Measurements from ENCODE around the gene CDK17.
"Not testable (repeated sequence)": the region's sequence is repeated elsewhere in the genome, so short reads cannot be mapped to it uniquely, and the experiment has no call there.

CDK17 gene

DNA sequence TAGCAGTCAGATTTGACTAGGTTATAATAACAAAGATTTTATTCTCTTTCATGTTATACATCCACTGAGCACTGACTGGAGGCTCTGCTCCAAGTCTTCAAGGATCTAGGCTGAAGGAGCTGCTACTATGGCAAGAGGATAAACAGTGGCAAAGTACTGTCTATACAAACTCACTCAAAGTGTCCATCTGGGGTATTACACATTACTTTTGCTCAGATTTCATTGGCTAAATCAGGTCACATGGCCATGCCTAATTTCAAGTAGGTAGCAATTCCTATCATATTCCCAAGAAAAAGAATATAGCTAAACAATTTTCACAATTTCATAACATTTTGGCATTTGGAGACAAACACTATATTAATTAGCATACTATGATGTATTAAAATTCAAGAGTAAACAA lies 40.9 kb downstream of the CDK17 start:
- no peak for DNase-seq (ENCODE audit: low read depth in 1 of 2, low spot score in 1 of 2)

GRCh38 chr12:96356831-96357230 lies 43.4 kb downstream of the CDK17 start:
- no peak for DNase-seq (ENCODE audit: low read depth in 1 of 2, low spot score in 1 of 2)

- no peak for DNase-seq (ENCODE audit: low read depth in 1 of 2, low spot score in 1 of 2)
Measured at GRCh38 chr12:96354844-96355534, 45.2 kb downstream of the CDK17 start.

- no peak for DNase-seq (ENCODE audit: low read depth in 1 of 2, low spot score in 1 of 2)
Measured at GRCh38 chr12:96354326-96354725, 45.9 kb downstream of the CDK17 start.

GRCh38 chr12:96352161-96352835 lies 47.9 kb downstream of the CDK17 start:
- no peak for DNase-seq (ENCODE audit: low read depth in 1 of 2, low spot score in 1 of 2)

DNA sequence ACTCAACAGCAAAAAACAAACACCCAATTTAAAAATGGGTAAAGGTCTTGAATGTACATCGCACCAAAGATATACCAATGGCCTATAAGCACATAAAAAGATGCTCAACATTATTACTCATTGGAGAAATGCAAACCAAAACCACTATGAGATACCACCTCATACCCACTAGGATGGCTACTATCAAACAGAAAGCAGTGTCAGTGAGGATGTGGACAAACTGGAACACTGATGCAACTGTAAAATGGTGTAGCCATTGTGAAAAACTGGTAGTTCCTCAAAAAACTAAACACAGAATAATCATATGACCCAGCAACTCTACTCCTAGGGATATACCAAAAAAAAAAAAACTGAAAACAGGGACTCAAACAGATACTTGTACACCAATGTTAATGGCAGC lies 49.3 kb downstream of the CDK17 start:
- DNase-seq (ENCODE audit: low read depth in 1 of 2, low spot score in 1 of 2), result no peak

DNA sequence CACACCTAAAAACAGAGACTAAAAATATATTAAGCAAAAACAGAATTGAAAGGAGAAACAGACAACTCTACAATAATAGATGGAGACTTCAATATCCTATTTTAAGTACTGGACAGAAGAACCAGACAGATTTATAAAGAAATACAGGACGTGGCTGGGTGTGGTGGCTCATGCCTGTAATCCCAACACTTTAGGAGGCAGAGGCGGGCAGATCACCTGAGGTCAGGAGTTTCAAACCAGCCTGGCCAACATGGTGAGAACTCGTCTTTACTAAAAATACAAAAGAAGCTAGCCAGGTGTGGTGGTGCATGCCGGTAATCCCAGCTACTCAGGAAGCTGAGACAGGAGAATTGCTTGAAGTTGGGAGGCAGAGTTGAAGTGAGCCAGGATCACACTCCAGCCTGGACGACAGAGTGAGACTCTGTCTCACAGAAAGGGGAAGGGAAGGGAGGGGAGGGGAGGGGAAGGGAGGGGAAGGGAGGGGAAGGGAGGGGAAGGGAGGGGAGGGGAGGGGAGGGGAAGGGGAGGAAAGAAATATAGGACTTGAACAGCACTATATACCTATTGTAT lies 53.0 kb downstream of the CDK17 start:
- DNase-seq (ENCODE audit: low read depth in 1 of 2, low spot score in 1 of 2), result no peak

GRCh38 chr12:96346716-96347115 lies 53.5 kb downstream of the CDK17 start:
- not testable (repeated sequence) for DNase-seq (ENCODE audit: low read depth in 1 of 2, low spot score in 1 of 2)

DNA sequence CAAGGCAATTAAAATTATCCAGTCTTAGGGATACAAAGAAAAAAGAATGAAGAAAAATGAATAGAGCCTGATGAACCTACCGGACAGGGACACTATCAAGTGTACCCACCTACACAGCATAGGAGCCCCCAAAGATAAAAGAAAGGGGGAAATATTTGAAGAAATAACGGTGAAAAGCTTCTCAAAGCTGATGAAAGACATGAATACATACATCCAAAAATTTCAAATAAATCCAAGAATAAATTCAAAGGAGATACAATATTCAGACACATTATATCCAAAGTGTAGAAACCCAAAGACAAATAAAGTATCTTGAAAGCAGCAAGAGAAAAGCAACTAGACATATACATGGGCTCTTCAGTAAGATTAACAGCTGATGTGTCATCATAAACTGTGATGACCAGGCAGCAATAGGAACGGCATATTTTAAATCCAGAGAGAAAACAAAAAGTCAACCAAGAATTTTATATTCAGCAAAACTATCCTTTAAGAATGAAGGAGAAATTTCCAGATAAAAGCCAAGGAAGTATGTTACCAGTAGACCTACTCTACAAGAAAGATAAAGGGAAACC lies 56.0 kb downstream of the CDK17 start:
- no peak for DNase-seq (ENCODE audit: low read depth in 1 of 2, low spot score in 1 of 2)

DNA sequence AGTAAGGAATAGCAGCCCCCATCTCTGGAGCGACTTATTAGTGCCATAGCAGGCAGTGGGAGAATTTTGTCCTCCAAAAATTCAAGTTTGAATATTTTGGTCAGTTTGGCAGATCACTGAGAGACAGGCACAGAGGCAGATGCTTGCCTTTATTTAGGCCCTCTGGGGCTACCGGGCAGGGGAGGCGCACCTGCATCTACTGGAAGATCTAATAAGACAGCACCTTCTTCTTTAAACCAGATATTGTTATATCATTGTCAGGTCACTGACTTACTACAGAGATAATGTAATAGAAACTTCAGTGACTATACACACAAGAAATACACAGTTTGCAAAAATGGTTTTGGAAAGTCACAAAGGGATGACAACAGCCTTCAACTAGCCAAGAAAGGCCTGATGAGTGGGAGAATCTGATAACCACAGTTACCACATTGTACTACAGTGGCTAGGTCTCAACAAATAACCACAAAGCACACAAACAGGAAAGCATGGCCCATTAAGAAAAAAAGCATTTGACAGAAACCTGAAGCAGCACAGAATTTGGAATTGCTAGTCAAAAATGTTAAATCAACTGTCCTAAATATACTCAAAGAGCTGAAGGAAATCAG lies 56.8 kb downstream of the CDK17 start:
- no peak for DNase-seq (ENCODE audit: low read depth in 1 of 2, low spot score in 1 of 2)

DNA sequence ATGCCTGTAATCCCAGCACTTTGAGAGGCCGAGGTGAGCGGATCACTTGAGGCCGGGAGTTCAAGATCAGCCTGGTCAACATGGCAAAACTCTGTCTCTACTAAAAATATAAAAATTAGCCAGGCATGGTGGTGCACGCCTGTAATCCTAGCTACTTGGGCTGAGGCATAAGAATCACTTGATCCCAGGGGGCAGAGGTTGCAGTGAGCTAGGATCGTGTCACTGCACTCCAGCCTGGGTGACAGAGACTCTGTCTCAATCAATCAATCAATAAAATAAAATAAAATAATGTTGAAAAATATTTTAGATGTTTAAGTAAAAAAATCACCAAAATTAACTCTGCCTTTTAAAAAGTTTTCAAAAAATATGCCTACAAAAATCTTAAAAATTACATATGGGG lies 60.6 kb downstream of the CDK17 start:
- DNase-seq (ENCODE audit: low read depth in 1 of 2, low spot score in 1 of 2), result not testable (repeated sequence)

DNA sequence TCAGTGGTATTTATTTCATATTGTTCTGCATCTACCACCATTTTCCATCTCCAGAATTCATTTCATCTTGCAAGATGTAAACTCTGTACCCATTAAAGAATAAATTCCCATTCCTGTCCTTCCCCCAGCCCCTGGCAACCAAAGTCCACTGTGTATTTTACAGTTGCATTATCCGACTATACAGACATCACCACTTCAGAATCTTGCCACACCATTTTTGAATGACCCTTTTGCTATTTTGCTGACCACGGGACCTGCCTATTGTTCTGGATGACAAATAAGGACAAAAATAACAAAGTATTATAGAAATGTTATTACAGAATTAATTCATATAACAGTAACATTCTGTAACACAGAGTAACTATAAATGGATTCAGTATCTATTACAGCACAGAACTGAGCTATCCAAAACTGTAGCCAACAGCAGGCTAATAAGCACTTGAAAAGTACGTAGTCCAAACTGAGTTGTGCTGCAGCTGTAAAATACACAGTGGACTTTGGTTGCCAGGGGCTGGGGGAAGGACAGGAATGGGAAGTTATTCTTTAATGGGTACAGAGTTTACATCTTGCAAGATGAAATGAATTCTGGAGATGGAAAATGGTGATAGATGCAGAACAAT lies 61.3 kb downstream of the CDK17 start:
- DNase-seq (ENCODE audit: low read depth in 1 of 2, low spot score in 1 of 2), result no peak

DNA sequence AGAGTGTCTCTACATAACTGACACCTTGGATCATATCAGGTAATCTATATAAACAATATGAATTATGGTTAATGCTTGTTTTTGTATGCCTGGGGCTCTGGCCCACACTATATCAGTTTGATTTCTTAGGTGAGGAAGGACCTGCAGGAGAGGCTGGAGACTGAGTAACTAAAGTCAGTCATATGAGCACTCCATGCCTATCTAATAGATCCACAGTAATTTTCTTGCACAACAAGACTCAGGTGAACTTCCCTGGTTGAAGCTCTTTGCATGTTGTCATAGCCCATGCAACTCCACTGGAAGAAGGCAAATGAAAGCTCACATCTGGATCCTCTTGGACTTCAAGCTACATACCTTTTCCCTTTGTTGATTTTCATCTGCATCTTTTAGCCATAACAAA lies 62.3 kb downstream of the CDK17 start:
- no peak for DNase-seq (ENCODE audit: low read depth in 1 of 2, low spot score in 1 of 2)

DNA sequence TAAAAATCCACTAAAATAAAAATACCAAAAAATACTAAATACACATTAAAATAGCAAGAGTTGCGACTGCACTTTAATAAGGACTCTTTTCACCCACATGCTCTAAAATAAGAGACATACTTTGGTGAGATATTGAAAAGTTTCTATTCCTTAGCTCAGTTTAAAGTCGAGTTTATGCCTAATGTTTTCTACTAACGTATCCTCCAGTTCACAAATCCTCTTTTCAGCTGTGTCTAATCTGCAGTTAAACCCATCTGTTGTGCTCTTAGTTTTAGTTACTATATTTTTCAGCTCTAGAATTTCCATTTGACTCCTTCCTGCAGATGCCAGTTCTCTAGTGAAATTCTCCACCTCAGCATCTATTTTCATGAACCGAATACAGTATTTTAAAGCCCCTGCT lies 63.8 kb downstream of the CDK17 start:
- no peak for DNase-seq (ENCODE audit: low read depth in 1 of 2, low spot score in 1 of 2)

- no peak for DNase-seq (ENCODE audit: low read depth in 1 of 2, low spot score in 1 of 2)
Measured at GRCh38 chr12:96335270-96335669, 65.0 kb downstream of the CDK17 start.

DNA sequence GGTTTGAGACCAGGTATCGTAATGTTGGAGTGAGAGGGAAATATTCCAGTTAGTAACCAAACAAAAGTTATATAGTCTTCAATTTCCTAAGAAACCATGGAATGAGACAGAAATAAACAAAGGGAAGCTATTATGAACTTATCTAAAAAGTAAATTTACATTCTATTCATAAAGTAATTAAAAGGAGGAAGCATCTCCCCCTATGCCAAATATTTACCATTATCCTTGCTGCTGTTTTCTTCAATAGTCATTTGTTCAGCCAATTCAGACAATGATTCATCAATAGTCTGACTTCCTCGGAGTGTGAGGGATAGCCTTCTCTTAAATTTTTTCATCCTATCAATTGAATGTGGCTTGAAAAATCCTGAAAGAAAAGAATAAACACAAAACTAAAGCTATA lies 65.7 kb downstream of the CDK17 start:
- no peak for DNase-seq (ENCODE audit: low read depth in 1 of 2, low spot score in 1 of 2)

DNA sequence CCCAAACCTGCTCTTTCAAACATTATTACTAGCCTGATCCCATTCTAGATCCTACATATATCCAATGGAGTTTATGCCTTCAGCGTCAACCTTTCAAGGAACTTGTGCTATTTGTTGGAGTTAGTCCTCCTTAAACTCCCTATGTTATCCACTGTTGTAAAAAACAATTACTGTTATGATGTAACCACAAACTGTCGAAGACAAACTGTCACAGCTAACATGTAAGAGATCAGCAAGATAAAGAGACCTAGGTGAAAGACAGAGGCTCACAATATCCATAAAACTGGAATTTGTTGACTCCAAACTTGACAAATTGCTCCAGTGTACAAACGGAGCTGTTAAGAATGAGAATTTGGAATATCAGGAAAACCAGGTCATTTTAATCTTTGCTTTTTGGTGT lies 70.7 kb downstream of the CDK17 start:
- DNase-seq (ENCODE audit: low read depth in 1 of 2, low spot score in 1 of 2), result no peak

DNA sequence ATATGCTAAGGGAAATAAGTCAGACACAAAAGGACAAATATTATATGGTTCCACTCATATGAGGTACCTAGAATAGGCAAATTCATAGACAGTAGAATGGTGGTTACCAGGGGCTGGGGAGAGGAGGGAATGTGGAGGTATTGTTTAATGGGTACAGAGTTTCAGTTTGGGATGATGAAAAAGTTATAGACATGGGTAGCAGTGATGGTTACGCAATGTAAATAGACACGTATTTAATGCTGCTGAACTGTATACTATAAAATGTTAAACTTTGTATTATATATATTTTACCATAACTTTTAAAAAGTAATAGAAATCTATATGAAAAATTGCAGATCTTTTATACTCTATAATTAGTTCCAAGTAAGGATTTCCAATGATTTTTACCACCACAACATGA lies 71.2 kb downstream of the CDK17 start:
- no peak for DNase-seq (ENCODE audit: low read depth in 1 of 2, low spot score in 1 of 2)

GRCh38 chr12:96327889-96328288 lies 72.3 kb downstream of the CDK17 start:
- DNase-seq (ENCODE audit: low read depth in 1 of 2, low spot score in 1 of 2), result no peak

DNA sequence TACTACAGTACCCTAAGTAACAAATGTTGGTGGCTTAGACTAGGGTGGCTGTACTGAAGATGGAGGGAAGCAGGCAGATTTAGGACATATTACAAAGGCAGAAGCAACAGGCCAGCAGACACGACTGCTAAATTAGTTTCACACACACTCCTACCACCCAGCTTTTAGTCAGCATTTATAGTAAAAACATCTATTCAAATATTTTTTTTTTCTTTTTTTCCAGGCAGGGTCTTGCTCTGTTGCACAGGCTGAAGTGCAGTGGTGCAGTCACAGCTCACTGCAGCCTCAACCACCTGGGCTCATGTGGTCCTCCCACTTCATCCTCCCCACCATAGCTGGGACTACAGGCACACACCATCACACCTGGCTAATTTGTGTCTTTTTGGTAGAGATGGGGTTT lies 72.9 kb downstream of the CDK17 start:
- no peak for DNase-seq (ENCODE audit: low read depth in 1 of 2, low spot score in 1 of 2)

DNA sequence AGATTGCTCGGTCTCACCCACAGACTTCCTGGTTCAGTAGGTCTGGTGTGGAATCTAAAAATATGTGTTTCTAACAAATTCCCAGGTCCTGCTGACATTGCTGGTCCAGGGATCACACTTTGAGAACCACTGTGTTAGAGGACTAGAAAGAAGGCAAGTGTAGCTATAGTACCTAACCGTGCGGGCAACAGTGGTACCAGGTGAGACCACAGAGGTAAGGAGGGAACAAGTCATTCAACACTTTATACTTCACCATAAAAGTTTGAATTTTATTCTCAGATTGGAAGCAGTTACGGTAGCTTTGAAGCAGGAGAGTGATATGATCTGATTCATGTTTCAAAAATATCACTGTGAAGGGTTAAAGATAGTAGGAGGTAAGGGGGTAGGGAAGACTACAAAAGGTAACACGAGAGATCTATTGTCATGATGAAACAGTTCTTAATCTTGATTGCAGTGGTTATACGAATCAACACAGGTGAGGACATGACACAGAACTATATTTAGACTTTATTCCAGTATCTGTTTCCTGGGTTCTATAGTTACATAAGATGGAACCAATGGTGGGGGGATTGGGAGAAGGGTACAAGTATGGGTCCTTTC lies 73.5 kb downstream of the CDK17 start:
- no peak for DNase-seq (ENCODE audit: low read depth in 1 of 2, low spot score in 1 of 2)

Measured in activated T-helper 1 cell treated with anti-CD3 and anti-CD28 coated beads, Interleukin-2, amount 50 U/mL, for 16 hours (primary cell).